Measurements from ENCODE around the gene PTPRK. TPM values are rescaled to one million over a fixed set of nuclear protein-coding genes. Genes with fewer than 3 reads are reported as not detected.

PTPRK gene
- total RNA-seq (100 to 1,000 TPM in 1 of 2 donors, 10 to 100 TPM in 1; 69.5 to 224 TPM), polyA plus RNA-seq (10 to 100 TPM in 1 of 2 donors, 1 to 10 TPM in 1; 8.2 to 16.4 TPM)
- long read RNA-seq, donor 1, full-length matches to known transcripts, result 5 of 5 reads
- long read RNA-seq, donor 1, partial matches to known transcripts, result 0 of 5 reads
- long read RNA-seq, donor 1, other reads (novel, unspliced or antisense), result 0 of 5 reads
- long read RNA-seq, donor 2, partial matches to known transcripts, result 0 of 2 reads
- long read RNA-seq, donor 2, other reads (novel, unspliced or antisense), result 0 of 2 reads
- long read RNA-seq, donor 3, full-length matches to known transcripts, result 4 of 4 reads
- long read RNA-seq, donor 3, partial matches to known transcripts, result 0 of 4 reads
- long read RNA-seq, donor 3, other reads (novel, unspliced or antisense), result 0 of 4 reads
- long read RNA-seq, donor 4, partial matches to known transcripts, result 0 of 3 reads
- long read RNA-seq, donor 4, other reads (novel, unspliced or antisense), result 0 of 3 reads
- long read RNA-seq, donor 5, full-length matches to known transcripts, result 4 of 10 reads
- long read RNA-seq, donor 5, partial matches to known transcripts, result 6 of 10 reads
- long read RNA-seq, donor 5, other reads (novel, unspliced or antisense), result 0 of 10 reads

DNA sequence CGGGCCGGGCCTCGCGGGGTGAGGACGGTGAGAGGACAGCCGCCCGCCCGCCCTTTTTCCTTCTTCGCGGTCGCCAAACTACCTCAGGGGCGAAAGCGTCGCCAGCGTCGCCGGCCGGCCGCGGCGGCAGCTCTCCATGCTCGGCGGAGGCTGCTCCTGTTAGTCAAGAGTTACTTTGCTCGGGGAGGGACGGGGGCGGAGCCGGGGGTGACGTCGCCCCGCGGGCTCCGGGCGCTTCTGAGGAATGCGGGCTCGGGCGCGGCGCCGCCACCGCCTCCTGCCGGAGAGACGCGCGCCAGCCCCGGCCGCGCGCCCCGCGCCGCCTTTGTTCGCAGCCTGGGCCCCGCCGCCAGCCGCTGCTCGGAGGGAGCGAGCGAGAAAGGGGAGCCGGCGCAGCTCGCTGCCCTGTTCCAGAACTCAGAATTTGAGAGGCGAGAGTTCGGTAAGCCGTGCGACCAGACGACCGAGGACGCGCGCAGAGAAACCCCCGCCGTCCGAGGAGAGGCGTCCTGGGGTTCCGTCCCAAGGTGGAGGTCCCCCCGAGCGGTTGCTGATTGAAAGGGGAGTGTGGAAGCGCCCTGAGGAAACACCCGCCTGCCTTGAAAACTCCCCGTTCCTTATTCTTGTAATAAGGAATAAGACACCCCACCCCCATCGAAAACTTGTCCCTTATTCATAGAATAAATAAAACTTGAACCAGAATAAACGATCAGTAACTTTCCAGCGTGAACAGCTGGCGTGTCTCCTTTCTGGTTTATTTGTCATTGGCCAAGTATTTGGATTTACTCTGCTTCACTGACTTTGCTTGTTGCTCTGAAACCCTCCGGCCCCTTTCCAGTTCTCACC lies at the start of gene PTPRK:
PTPRK (minus strand) TSS at position 164 of the 846 bp plus-strand sequence. CDS start 241 bp downstream, outside the sequence.
- Histone ChIP-seq H3K27ac (ENCODE audit: low read depth in 1 of 2, low read length in 1 of 2) (peak within 1 kb of the TSS; percentile 90 to 96), H3K9me3 (ENCODE audit: control insufficient read depth in 4 of 4, insufficient read depth in 3 of 4, low read length in 3 of 4) (no peaks in the 10 kb centered on the region), H3K9ac (ENCODE audit: insufficient read depth in 1 of 2, low read length in 2 of 2) (peak within 1 kb of the TSS; percentile 96), H3K27me3 (ENCODE audit: control insufficient read depth in 3 of 3, insufficient read depth in 3 of 3, low read length in 2 of 3) (no peaks in the 10 kb centered on the region), H3K4me3 (peak within 1 kb of the TSS; percentile 77), H3K36me3 (ENCODE audit: control insufficient read depth in 4 of 4, insufficient read depth in 4 of 4, low read length in 4 of 4) (no peaks in the 10 kb centered on the region), H3K4me1 (ENCODE audit: control insufficient read depth in 5 of 5, insufficient read depth in 5 of 5, low read length in 5 of 5) (peaks cover 0 to 39% (median 14%) of the 10 kb centered on the region in 5 donors)
- ATAC-seq (ENCODE audit: insufficient read depth, low FRiP score) (peak; percentile 92), DNase-seq (peak; percentile 96 to 98 (median 97))
- WGBS, 2 donors, result 1% methylated on average over 69 to 85 of the region's 85 CpGs
- TF ChIP-seq CTCF (IDR thresholded peaks at IDR 0.05; ENCODE audit: control extremely low read depth, extremely low read depth), result peak; percentile 9

DNA sequence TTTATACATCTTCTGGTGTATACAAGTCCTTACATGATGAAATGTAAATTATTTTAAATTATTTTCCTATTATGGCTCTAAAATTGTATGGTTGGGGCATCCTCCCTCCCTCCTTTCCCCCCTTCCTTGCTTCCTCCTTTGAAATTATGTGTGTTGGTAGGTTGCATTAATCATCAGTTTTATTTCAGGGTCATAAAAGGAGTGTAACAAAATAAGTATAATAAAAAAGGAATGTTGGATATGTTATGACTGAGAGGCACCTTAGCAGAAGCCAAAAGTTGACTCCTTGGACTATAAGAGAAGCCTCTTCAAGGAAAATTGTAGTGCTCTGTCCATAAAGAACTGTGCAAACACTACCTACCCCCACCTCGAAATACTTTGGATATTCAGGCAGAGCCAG lies 46.6 kb upstream of the PTPRK start:
- no peaks in the 10 kb centered on the region for H3K27me3 ChIP-seq (ENCODE audit: control insufficient read depth in 3 of 3, insufficient read depth in 3 of 3, low read length in 2 of 3)
- peaks cover 0 to 9% (median 0%) of the 10 kb centered on the region in 5 donors for H3K4me1 ChIP-seq (ENCODE audit: control insufficient read depth in 5 of 5, insufficient read depth in 5 of 5, low read length in 5 of 5)
- WGBS, 2 donors, result 54 to 65% methylated on average over 1 of the region's 1 CpG
- ATAC-seq (ENCODE audit: insufficient read depth, low FRiP score) (no peak), DNase-seq (no peak)
- H3K9ac ChIP-seq (ENCODE audit: insufficient read depth in 1 of 2, low read length in 2 of 2), result no peak overlapping the region
- no peak overlapping the region for H3K4me3 ChIP-seq
- H3K36me3 ChIP-seq (ENCODE audit: control insufficient read depth in 4 of 4, insufficient read depth in 4 of 4, low read length in 4 of 4), result no peaks in the 10 kb centered on the region
- H3K27ac ChIP-seq (ENCODE audit: low read depth in 1 of 2, low read length in 1 of 2), result no peak overlapping the region
- no peak for TF ChIP-seq CTCF (IDR thresholded peaks at IDR 0.05; ENCODE audit: control extremely low read depth, extremely low read depth)
- H3K9me3 ChIP-seq (ENCODE audit: control insufficient read depth in 4 of 4, insufficient read depth in 3 of 4, low read length in 3 of 4), result no peaks in the 10 kb centered on the region

DNA sequence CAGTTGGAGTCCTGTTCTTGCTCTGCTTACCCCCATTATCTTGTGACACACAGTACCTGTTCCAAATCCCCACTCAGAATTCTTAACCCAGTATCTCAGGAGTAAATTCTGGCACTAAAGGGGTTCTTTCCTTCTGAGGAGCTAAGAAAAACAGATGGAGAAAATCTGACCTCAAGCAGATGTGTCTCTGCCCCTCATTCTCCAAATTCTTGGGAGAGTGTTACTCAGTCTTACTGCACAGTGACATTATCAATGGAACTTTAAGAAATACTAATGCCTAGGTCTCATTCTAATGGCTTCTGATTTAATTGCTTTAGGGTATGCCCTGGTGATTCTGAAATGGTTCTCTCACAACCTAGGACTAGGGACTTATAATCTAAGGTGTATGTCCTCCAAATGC lies 40.6 kb upstream of the PTPRK start:
- no peak for ATAC-seq (ENCODE audit: insufficient read depth, low FRiP score)
- no peak for DNase-seq
- no peaks in the 10 kb centered on the region for H3K9me3 ChIP-seq (ENCODE audit: control insufficient read depth in 4 of 4, insufficient read depth in 3 of 4, low read length in 3 of 4)
- no peak for TF ChIP-seq CTCF (IDR thresholded peaks at IDR 0.05; ENCODE audit: control extremely low read depth, extremely low read depth)
- H3K4me3 ChIP-seq, result no peak overlapping the region
- peaks cover 0 to 20% (median 6%) of the 10 kb centered on the region in 5 donors for H3K4me1 ChIP-seq (ENCODE audit: control insufficient read depth in 5 of 5, insufficient read depth in 5 of 5, low read length in 5 of 5)
- no peaks in the 10 kb centered on the region for H3K36me3 ChIP-seq (ENCODE audit: control insufficient read depth in 4 of 4, insufficient read depth in 4 of 4, low read length in 4 of 4)
- no peaks in the 10 kb centered on the region for H3K27me3 ChIP-seq (ENCODE audit: control insufficient read depth in 3 of 3, insufficient read depth in 3 of 3, low read length in 2 of 3)
- H3K27ac ChIP-seq (ENCODE audit: low read depth in 1 of 2, low read length in 1 of 2), result no peak overlapping the region
- no peak overlapping the region for H3K9ac ChIP-seq (ENCODE audit: insufficient read depth in 1 of 2, low read length in 2 of 2)

Data from lung (tissue), 16 donors.